IMR-90 (cell line): ENCODE results near the gene SLC44A4. TPM values are rescaled to one million over a fixed set of nuclear protein-coding genes. Genes with fewer than 3 reads are reported as not detected.

Experiments
- ATAC-seq: fragments of 200-7000 bp; cut with Tn5 transposase; 2 replicates; pipeline ENCODE4 v1.9.1; 2020; ENCODE audit warnings: low read depth, mild to moderate bottlenecking, moderate library complexity
- Bru-seq: library from RNA; stranded (reverse); fragments of 400-500 nt; gene quantifications from one replicate; lab custom pipeline; 2021; lab: Mats Ljungman, UMichigan
- BruChase-seq, 2 experiments: library from RNA; stranded (reverse); fragments of 400-500 nt; gene quantifications; one replicate each; lab custom pipeline; 2021; lab: Mats Ljungman, UMichigan
- BruUV-seq: library from RNA; stranded (reverse); fragments of 400-500 nt; replicated peaks from 2 replicates; lab custom pipeline; 2021; lab: Mats Ljungman, UMichigan
- CTCF ChIA-PET: fragments of 300-600 bp; formaldehyde crosslinking; extraction: SDS; loops from one replicate; lab custom pipeline; 2021; ENCODE audit warnings: antibody characterized with exemption; lab: Yijun Ruan, JAX
- POLR2A ChIA-PET: fragments of 300-600 bp; sonication (Branson Sonifier 250); formaldehyde crosslinking; loops from one replicate; lab custom pipeline; 2022; ENCODE audit warnings: antibody characterized with exemption; ENCODE audit not compliant: unreplicated experiment; lab: Charles Lee
- DNase-seq: peaks from one replicate; pipeline ENCODE4 v3.0.0; 2013
- H2AFZ ChIP-seq: replicated peaks from 2 replicates; pipeline ENCODE3; 2013; ENCODE audit warnings: low read length, mild to moderate bottlenecking; ENCODE audit not compliant: poor library complexity
- H2AK5ac ChIP-seq: 2 replicates; pipeline ENCODE4 v1.6.1; 2013; ENCODE audit warnings: low read depth, low read length, inconsistent platforms
- H2AK9ac ChIP-seq: replicated peaks from 2 replicates; pipeline ENCODE3; 2013; ENCODE audit warnings: mild to moderate bottlenecking, low read depth, low read length, moderate library complexity; ENCODE audit not compliant: poor library complexity
- H2BK120ac ChIP-seq: 2 replicates; pipeline ENCODE4 v1.6.1; 2013; ENCODE audit warnings: low read depth, low read length, inconsistent platforms
- H2BK15ac ChIP-seq: 3 replicates; pipeline ENCODE4 v1.6.1; 2013; ENCODE audit warnings: low read depth, low read length, inconsistent platforms
- H2BK20ac ChIP-seq: 2 replicates; pipeline ENCODE4 v1.6.1; 2013; ENCODE audit warnings: low read depth, mild to moderate bottlenecking, inconsistent platforms, low read length, moderate library complexity
- H2BK5ac ChIP-seq: 2 replicates; pipeline ENCODE4 v1.6.1; 2013; ENCODE audit warnings: mild to moderate bottlenecking, low read depth, low read length, inconsistent platforms; ENCODE audit not compliant: poor library complexity, severe bottlenecking
- H3K14ac ChIP-seq: replicated peaks from 2 replicates; pipeline ENCODE4 v1.6.1; 2013; ENCODE audit warnings: low read depth, low read length, inconsistent platforms
- H3K18ac ChIP-seq: 2 replicates; pipeline ENCODE4 v1.6.1; 2013; ENCODE audit warnings: low read depth, low read length, control low read depth
- H3K23ac ChIP-seq: 2 replicates; pipeline ENCODE4 v1.6.1; 2013; ENCODE audit warnings: low read depth, low read length, inconsistent platforms
- H3K27ac ChIP-seq: 2 replicates; pipeline ENCODE4 v1.5.1; 2013; ENCODE audit warnings: mild to moderate bottlenecking, control low read depth, low read length; ENCODE audit not compliant: insufficient read depth
- H3K27me3 ChIP-seq: 2 replicates; pipeline ENCODE4 v1.6.1; 2013; ENCODE audit warnings: low read length; ENCODE audit not compliant: control insufficient read depth, insufficient read depth
- H3K36me3 ChIP-seq: 2 replicates; pipeline ENCODE4 v1.6.1; 2013; ENCODE audit warnings: low read length, mixed read lengths; ENCODE audit not compliant: control insufficient read depth, insufficient read depth
- H3K4ac ChIP-seq: 2 replicates; pipeline ENCODE4 v1.6.1; 2013; ENCODE audit warnings: low read depth, low read length, inconsistent platforms
- H3K4me1 ChIP-seq: 2 replicates; pipeline ENCODE4 v1.6.1; 2013; ENCODE audit warnings: low read length, mixed read lengths; ENCODE audit not compliant: control insufficient read depth, insufficient read depth
- H3K4me2 ChIP-seq: 2 replicates; pipeline ENCODE4 v1.6.1; 2013; ENCODE audit warnings: low read depth, mild to moderate bottlenecking, control low read depth, low read length, moderate library complexity
- H3K4me3 ChIP-seq: 2 replicates; pipeline ENCODE4 v1.5.1; 2013; ENCODE audit warnings: low read depth, mild to moderate bottlenecking, control low read depth, low read length, moderate library complexity; ENCODE audit not compliant: insufficient read depth
- H3K56ac ChIP-seq: 2 replicates; pipeline ENCODE4 v1.6.1; 2013; ENCODE audit warnings: low read length, inconsistent platforms; ENCODE audit not compliant: insufficient read depth; ENCODE audit errors: extremely low read depth
- H3K79me1 ChIP-seq, 2 experiments: 2 replicates each; pipeline ENCODE4 v1.6.1; 2013; ENCODE audit warnings: low read length in 2 of 2, inconsistent platforms in 1 of 2, low read depth in 1 of 2
- H3K9ac ChIP-seq: 2 replicates; pipeline ENCODE4 v1.6.1; 2013; ENCODE audit warnings: low read depth, low read length, control low read depth
- H3K9me1 ChIP-seq: 2 replicates; pipeline ENCODE4 v1.6.1; 2013; ENCODE audit warnings: low read length, inconsistent platforms; ENCODE audit not compliant: insufficient read depth
- H3K9me3 ChIP-seq: 2 replicates; pipeline ENCODE4 v1.6.1; 2013; ENCODE audit warnings: low read length; ENCODE audit not compliant: control insufficient read depth, insufficient read depth
- H4K20me1 ChIP-seq: 2 replicates; pipeline ENCODE4 v1.6.1; 2013; ENCODE audit warnings: low read length, inconsistent platforms; ENCODE audit not compliant: insufficient read depth
- H4K5ac ChIP-seq: 2 replicates; pipeline ENCODE4 v1.6.1; 2013; ENCODE audit warnings: mild to moderate bottlenecking, low read depth, low read length, control low read depth
- H4K8ac ChIP-seq, 2 experiments: 2 replicates each; pipeline ENCODE4 v1.6.1; 2013; ENCODE audit warnings: low read depth in 2 of 2, low read length in 2 of 2, control low read depth in 1 of 2, inconsistent platforms in 1 of 2
- H4K91ac ChIP-seq: 2 replicates; pipeline ENCODE4 v1.6.1; 2013; ENCODE audit warnings: low read depth, low read length, inconsistent platforms; ENCODE audit not compliant: insufficient read depth
- BHLHE40 ChIP-seq: fragments of 150-350 bp; IDR thresholded peaks from 2 replicates; pipeline ENCODE4 v1.6.1; 2016; ENCODE audit warnings: mild to moderate bottlenecking, low read depth, low read length
- CEBPB ChIP-seq: IDR thresholded peaks from 2 replicates; pipeline ENCODE4 v1.6.1; 2012; ENCODE audit warnings: low read depth, low read length, improper control_type of control experiment
- CHD1 ChIP-seq: IDR thresholded peaks from 2 replicates; pipeline ENCODE4 v1.6.1; 2012; ENCODE audit warnings: low read depth, low read length, improper control_type of control experiment
- MAFK ChIP-seq: IDR thresholded peaks from 2 replicates; pipeline ENCODE4 v1.6.1; 2012; ENCODE audit warnings: low read depth, low read length, improper control_type of control experiment
- MXI1 ChIP-seq: IDR thresholded peaks from 2 replicates; pipeline ENCODE4 v1.6.1; 2012; ENCODE audit warnings: low read depth, mild to moderate bottlenecking, low read length, moderate library complexity, borderline replicate concordance
- NFE2L2 ChIP-seq: fragments of 150-350 bp; IDR thresholded peaks from 2 replicates; pipeline ENCODE4 v1.6.1; 2016; ENCODE audit warnings: low read depth, mild to moderate bottlenecking, low read length
- RFX5 ChIP-seq: IDR thresholded peaks from 2 replicates; pipeline ENCODE4 v1.8.0; 2012; ENCODE audit warnings: low read depth, mild to moderate bottlenecking, low read length, moderate library complexity
- USF2 ChIP-seq: fragments of 150-350 bp; IDR thresholded peaks from 2 replicates; pipeline ENCODE4 v1.6.1; 2017; ENCODE audit warnings: mild to moderate bottlenecking, antibody characterized with exemption, low read length, low read depth
- WGBS, 2 experiments: methylation state at CpG; one replicate each; pipeline versions ENCODE4 v1.1.5 to v1.1.7; 2013; ENCODE audit warnings: missing lambda C conversion rate in 2 of 2; ENCODE audit not compliant: insufficient read length in 1 of 2; ENCODE audit errors: extremely low coverage in 2 of 2; 5-methylcytosine and 5-hydroxymethylcytosine counted together
- dilution Hi-C: fragments of 300-500 bp; cut with HindIII; formaldehyde crosslinking; loops from one replicate; pipeline ENCODE4 v1.14.3; 2018; ENCODE audit warnings: low sequenced_read_pairs; ENCODE audit not compliant: unreplicated experiment
- in situ Hi-C: fragments of 300-500 bp; cut with MboI; formaldehyde crosslinking; loops from 3 replicates; pipeline ENCODE4 v1.14.3; 2019; ENCODE audit warnings: low sequenced_read_pairs, inconsistent platforms, mixed read lengths
- intact Hi-C: fragments of 100-400 bp; cut with micrococcal nuclease; formaldehyde crosslinking; loops from 2 replicates; pipeline ENCODE4 v1.10.0; 2022
- long read RNA-seq: library from polyadenylated mRNA; unstranded; transcript quantifications from one replicate; pipeline ENCODE4 v2.0.0, GENCODE V29; 2021; ENCODE audit not compliant: unreplicated experiment
- polyA plus RNA-seq, 3 experiments: library from polyadenylated mRNA; depleted of rRNA; stranded (reverse); fragments of >200 nt; gene quantifications; 2 replicates each; pipeline ENCODE4 v1.2.3, GENCODE V29; 2012; ENCODE audit warnings: low replicate concordance in 1 of 3
- total RNA-seq: library from RNA; depleted of rRNA; stranded (reverse); fragments of >200 nt; gene quantifications from 2 replicates; pipeline ENCODE4 v1.2.3, GENCODE V29; 2012; rRNA removed

Gene SLC44A4
- total RNA-seq (0.36 TPM in 1 of 2 replicates, not detected in the other), polyA plus RNA-seq (2012; rRNA removed) (0.14 and 0.19 TPM in 2 replicates), Bru-seq, nascent RNA (percentile 8 among the genes with signal in this experiment), BruChase-seq, experiment 1, labeled RNA remaining after a 6-hour chase (percentile 11 among the genes with signal in this experiment), BruChase-seq, experiment 2, labeled RNA remaining after a 2-hour chase (percentile 6 among the genes with signal in this experiment)
- polyA plus RNA-seq (2012; cell fraction: cytosol; rRNA removed), result 0.26 and 0.84 TPM in 2 replicates
- 0.23 and 0.28 TPM in 2 replicates for polyA plus RNA-seq (2012; cell fraction: nucleus; rRNA removed; ENCODE audit: low replicate concordance)
- long read RNA-seq, result 0 reads

GRCh38 chr6:31878726-31879125 is at the start of gene SLC44A4:
SLC44A4 (minus strand) TSS chr6:31878997; CDS start chr6:31878980, 17 bp downstream.
- Histone ChIP-seq H3K9me3 (no peaks in the 10 kb centered on the region), H4K20me1 (0 out of 2 replicates have a peak, but pooled peaks cover 2% of the 10 kb centered on the region), H3K36me3 (peaks cover 39% of the 10 kb centered on the region), H3K4ac (no peak within 1 kb of the TSS), H3K4me2 (no peak within 1 kb of the TSS), H2AFZ (peak within 1 kb of the TSS; percentile 17), H2BK120ac (no peak within 1 kb of the TSS), H3K18ac (no peak within 1 kb of the TSS), H2BK5ac (no peak within 1 kb of the TSS), H3K4me1 (peaks cover 10% of the 10 kb centered on the region), H3K9ac (no peak within 1 kb of the TSS), H3K23ac (no peak within 1 kb of the TSS), H3K27ac (no peak within 1 kb of the TSS), H3K27me3 (no peaks in the 10 kb centered on the region), H3K79me1 (no peaks in the 10 kb centered on the region), H4K8ac (no peak within 1 kb of the TSS), H2AK9ac (no peak within 1 kb of the TSS), H2BK20ac (no peak within 1 kb of the TSS), H4K5ac (no peak within 1 kb of the TSS), H3K9me1 (0 out of 2 replicates have a peak, but pooled peaks cover 2% of the 10 kb centered on the region), H4K91ac (no peak within 1 kb of the TSS), H3K56ac (no peak within 1 kb of the TSS), H3K4me3 (no peak within 1 kb of the TSS), H2AK5ac (no peak within 1 kb of the TSS), H2BK15ac (no peak within 1 kb of the TSS), H3K14ac (no peak within 1 kb of the TSS)
- no peak for ATAC-seq
- WGBS, 2 experiments, result no CpG with 5 or more reads among the region's 18 CpGs
- ChIA-PET POLR2A (no interaction called here), CTCF (no interaction called here)
- BruUV-seq, result no TSS peak
- in situ Hi-C loops (no loop called here), intact Hi-C loops (no loop called here), dilution Hi-C loops (no loop called here)
- DNase-seq, result no peak
- no peak for TF ChIP-seq MXI1
- no peak for TF ChIP-seq CEBPB
- TF ChIP-seq MAFK, result no peak
- no peak for TF ChIP-seq USF2
- TF ChIP-seq NFE2L2, result no peak
- no peak for TF ChIP-seq CHD1
- TF ChIP-seq RFX5, result no peak
- no peak for TF ChIP-seq BHLHE40
